ENCODE data around the gene SHISA4. TPM values are rescaled to one million over a fixed set of nuclear protein-coding genes. Genes with fewer than 3 reads are reported as not detected.

The SHISA4 gene
- total and polyA plus RNA-seq, 2 of the 8 experiments (the other 6 are each of a cell fraction or from before 2014, with no cell fraction given): 7.8 to 28.9 TPM

GRCh38 chr1:201939148-201939547, 50.5 kb downstream of the SHISA4 start:
- H3K27ac ChIP-seq (ENCODE audit: low read depth, low read length): no peak overlapping the region
- no peak overlapping the region for H3K23ac ChIP-seq (ENCODE audit: insufficient read length)
- H3K4me1 ChIP-seq (replicated peaks in 1 of 4; ENCODE audit: control insufficient read depth in 3 of 4, insufficient read depth in 4 of 4, low read length in 3 of 4): peaks cover 4 to 7% (median 4%) of the 10 kb centered on the region in 4 experiments; a peak in 5 of 7 replicates
- H3K79me2 ChIP-seq (ENCODE audit: control insufficient read depth in 1 of 2, insufficient read depth in 2 of 2, low read length in 2 of 2): no peaks in the 10 kb centered on the region
- no peak overlapping the region for H2AK5ac ChIP-seq (ENCODE audit: low read depth, low read length)
- FAIRE-seq (no peak), DNase-seq (ENCODE audit: low read depth in 1 of 2, low spot score in 2 of 2) (no peak)
- ChIA-PET POLR2A (ENCODE audit: partially characterized antibody) (interaction anchor here (1.0 to 1.3 kb wide), 3 partner anchors 10 to 26 kb away, joined by 3 to 6 read pairs (median 3); no protein-coding TSS in a partner anchor), CTCF (ENCODE audit: partially characterized antibody) (interaction anchor here (1.0 to 8.4 kb wide), 5 partner anchors 9 to 213 kb away, joined by 3 to 145 read pairs (median 5); no protein-coding TSS in a partner anchor)
- no peak overlapping the region for H3K4me3 ChIP-seq (ENCODE audit: extremely low read depth in 1 of 4, insufficient read depth in 2 of 4, low read depth in 3 of 4, low read length in 4 of 4)
- TF ChIP-seq SIRT6 (IDR thresholded peaks at IDR 0.05; ENCODE audit: low read length) (no peak), ATF3 (IDR thresholded peaks at IDR 0.05; ENCODE audit: insufficient read depth, low read depth, low read length) (no peak), RBBP5 (IDR thresholded peaks at IDR 0.05; ENCODE audit: borderline replicate concordance, low read depth, low read length) (no peak), RXRA (IDR thresholded peaks at IDR 0.05; ENCODE audit: insufficient read depth, low read depth, low read length) (no peak), CHD1 (IDR thresholded peaks at IDR 0.05; ENCODE audit: low read depth, low read length) (no peak), POLR2A (IDR thresholded peaks at IDR 0.05; ENCODE audit: control extremely low read depth in 1 of 2, low read depth in 2 of 2, low read length in 2 of 2) (no peak)
- H4K8ac ChIP-seq (ENCODE audit: extremely low read depth, insufficient read depth, low read length): no peak overlapping the region
- no peak overlapping the region for H4K5ac ChIP-seq (ENCODE audit: insufficient read length, low read depth, low read length)
- H3K14ac ChIP-seq (ENCODE audit: insufficient read length): no peak overlapping the region
- H3K23me2 ChIP-seq (ENCODE audit: low read depth, low read length): no peaks in the 10 kb centered on the region; the same call in 1 of the 2 replicates
- H3K4ac ChIP-seq (replicated peaks; ENCODE audit: insufficient read length, low read depth, low read length): no peak overlapping the region
- no peak overlapping the region for H2AFZ ChIP-seq (ENCODE audit: low read length)
- H3K9me3 ChIP-seq (ENCODE audit: insufficient read depth in 2 of 2, low read depth in 1 of 2, low read length in 1 of 2): no peaks in the 10 kb centered on the region
- H3K9ac ChIP-seq (replicated peaks in 1 of 4; ENCODE audit: extremely low read depth in 1 of 4, low read depth in 3 of 4, low read length in 3 of 4): no peak overlapping the region
- H2BK5ac ChIP-seq (ENCODE audit: low read depth, low read length): no peak overlapping the region
- WGBS, 2 experiments (ENCODE audit: extremely low coverage in 1 of 2, insufficient coverage in 1 of 2, insufficient read length in 1 of 2, insufficient replicate concordance in 2 of 2, low coverage in 1 of 2, low lambda C conversion rate in 2 of 2, missing lambda C conversion rate in 1 of 2): 92% methylated on average over 4 of the region's 4 CpGs; no CpG with 5 or more reads in 1 of the 2 experiments
- no peak overlapping the region for H2BK20ac ChIP-seq (ENCODE audit: low read length)
- no peaks in the 10 kb centered on the region for H4K20me1 ChIP-seq (replicated peaks in 1 of 2; ENCODE audit: control insufficient read depth in 1 of 2, insufficient read depth in 2 of 2, low read length in 2 of 2)
- H4K91ac ChIP-seq (replicated peaks; ENCODE audit: insufficient read length, low read length): no peak overlapping the region
- no peak overlapping the region for H3K18ac ChIP-seq (ENCODE audit: extremely low read depth, low read length)
- H3K79me1 ChIP-seq (ENCODE audit: low read depth, low read length): no peaks in the 10 kb centered on the region
- no peak overlapping the region for H2BK120ac ChIP-seq (replicated peaks; ENCODE audit: low read depth, low read length)
- no peak overlapping the region for H2BK12ac ChIP-seq (ENCODE audit: low read depth, low read length)
- H2BK15ac ChIP-seq (ENCODE audit: low read length): no peak overlapping the region
- H3K27me3 ChIP-seq (replicated peaks in 1 of 4; ENCODE audit: control insufficient read depth in 3 of 4, extremely low read depth in 1 of 4, insufficient read depth in 3 of 4, low read length in 3 of 4): no peaks in the 10 kb centered on the region
- no peak overlapping the region for H3K4me2 ChIP-seq (ENCODE audit: insufficient read depth in 1 of 2, low read depth in 2 of 2, low read length in 2 of 2)
- H3K36me3 ChIP-seq (ENCODE audit: control insufficient read depth in 2 of 4, insufficient read depth in 4 of 4, low read length in 3 of 4): no peaks in the 10 kb centered on the region; a peak in 1 of 8 replicates
- no peak overlapping the region for H3K56ac ChIP-seq (replicated peaks; ENCODE audit: insufficient read length, low read depth, low read length)

Data from H1 (cell line).